Endodermal cell (in vitro differentiated cells): Measurements from ENCODE around the gene TXNDC2. TPM values are rescaled to one million over a fixed set of nuclear protein-coding genes. Genes with fewer than 3 reads are reported as not detected.

Experiments used
- DNase-seq: peaks from one replicate; pipeline ENCODE4 v3.0.0-alpha.2; 2017
- H3K27ac ChIP-seq: 2 replicates; pipeline ENCODE4 v1.5.1; 2013; ENCODE audit warnings: mild to moderate bottlenecking, low read depth, low read length, moderate library complexity
- H3K27me3 ChIP-seq: 2 replicates; pipeline ENCODE4 v1.6.1; 2013; ENCODE audit warnings: mild to moderate bottlenecking, low read length, moderate library complexity; ENCODE audit not compliant: insufficient read depth, control insufficient read depth, poor library complexity, severe bottlenecking
- H3K36me3 ChIP-seq: 2 replicates; pipeline ENCODE4 v1.7.0; 2013; ENCODE audit warnings: mild to moderate bottlenecking, low read length, moderate library complexity; ENCODE audit not compliant: control insufficient read depth, insufficient read depth
- H3K4me1 ChIP-seq: one replicate; pipeline ENCODE4 v1.7.0; 2013; ENCODE audit warnings: low read length; ENCODE audit not compliant: control insufficient read depth, insufficient read depth
- H3K4me3 ChIP-seq: 2 replicates; pipeline ENCODE4 v1.5.1; 2013; ENCODE audit warnings: mild to moderate bottlenecking, low read length, moderate library complexity
- H3K9ac ChIP-seq: 2 replicates; pipeline ENCODE4 v1.6.1; 2013; ENCODE audit warnings: mild to moderate bottlenecking, low read length, moderate library complexity; ENCODE audit not compliant: poor library complexity, severe bottlenecking; ENCODE audit errors: extremely low read depth
- H3K9me3 ChIP-seq: 2 replicates; pipeline ENCODE4 v1.6.1; 2013; ENCODE audit warnings: mild to moderate bottlenecking, low read length, moderate library complexity; ENCODE audit not compliant: control insufficient read depth
- H3K27ac Mint-ChIP-seq: 2 replicates; pipeline ENCODE4 v1.8.0; 2020; ENCODE audit warnings: mixed read lengths
- H3K27me3 Mint-ChIP-seq: 2 replicates; pipeline ENCODE4 v1.8.0; 2021; ENCODE audit warnings: mild to moderate bottlenecking, mixed read lengths; ENCODE audit not compliant: insufficient read depth
- H3K36me3 Mint-ChIP-seq: 2 replicates; pipeline ENCODE4 v1.8.0; 2020; ENCODE audit warnings: low read depth, mixed read lengths
- H3K4me1 Mint-ChIP-seq: 2 replicates; pipeline ENCODE4 v1.8.0; 2020; ENCODE audit warnings: mixed read lengths
- H3K4me3 Mint-ChIP-seq: 2 replicates; pipeline ENCODE4 v1.8.0; 2020; ENCODE audit warnings: mild to moderate bottlenecking, moderate library complexity, mixed read lengths
- H3K9me3 Mint-ChIP-seq: 2 replicates; pipeline ENCODE4 v1.8.0; 2020; ENCODE audit warnings: mild to moderate bottlenecking, mixed read lengths
- WGBS, 2 experiments: methylation state at CpG; one replicate each; pipeline versions ENCODE4 v1.1.5 to v1.1.7; 2013; ENCODE audit warnings: missing lambda C conversion rate in 2 of 2, mixed read lengths in 1 of 2; ENCODE audit not compliant: insufficient coverage in 1 of 2, insufficient read length in 1 of 2; 5-methylcytosine and 5-hydroxymethylcytosine counted together
- long read RNA-seq, 4 experiments: library from polyadenylated mRNA in 2 of 4; library from RNA in 1 of 4; library from capped mRNA in 1 of 4; stranded (forward) in 3 of 4; unstranded in 1 of 4; transcript quantifications; one replicate each; pipeline ENCODE4 v2.0.0, GENCODE V29; 2020 to 2021; ENCODE audit warnings: inconsistent platforms in 1 of 4
- polyA plus RNA-seq, 2 experiments: library from polyadenylated mRNA; stranded (reverse); fragments of 50-300 nt; gene quantifications; one replicate each; pipeline ENCODE4 v1.2.3, GENCODE V29; 2013
- total RNA-seq, 2 donors: library from RNA; stranded (reverse); fragmentation: NEBNext Ultra II Directional in 1 of 2; extraction: Animal tissue kit (Norgen Biotek cat#: 25700) in 1 of 2; gene quantifications; 2 replicates in 1 of 2; 3 replicates in 1 of 2; pipeline ENCODE4 v1.2.1, GENCODE V29; 2021
- TF ChIP-seq, protein P1 (sequence below): fragments of 200-600 bp; sonication (generic); conservative IDR thresholded peaks from 2 replicates; pipeline ENCODE4 v1.5.0; 2021; ENCODE audit warnings: antibody characterized with exemption, mild to moderate bottlenecking

Gene TXNDC2
- total RNA-seq = not detected
- 0.07 TPM for polyA plus RNA-seq (2013, experiment 1 of 2)
- polyA plus RNA-seq (2013, experiment 2 of 2) = not detected
- long read RNA-seq, experiment 1 = 0 reads
- long read RNA-seq, experiment 2 = 0 reads
- long read RNA-seq, experiment 3 = 0 reads
- long read RNA-seq, experiment 4 = 0 reads

DNA sequence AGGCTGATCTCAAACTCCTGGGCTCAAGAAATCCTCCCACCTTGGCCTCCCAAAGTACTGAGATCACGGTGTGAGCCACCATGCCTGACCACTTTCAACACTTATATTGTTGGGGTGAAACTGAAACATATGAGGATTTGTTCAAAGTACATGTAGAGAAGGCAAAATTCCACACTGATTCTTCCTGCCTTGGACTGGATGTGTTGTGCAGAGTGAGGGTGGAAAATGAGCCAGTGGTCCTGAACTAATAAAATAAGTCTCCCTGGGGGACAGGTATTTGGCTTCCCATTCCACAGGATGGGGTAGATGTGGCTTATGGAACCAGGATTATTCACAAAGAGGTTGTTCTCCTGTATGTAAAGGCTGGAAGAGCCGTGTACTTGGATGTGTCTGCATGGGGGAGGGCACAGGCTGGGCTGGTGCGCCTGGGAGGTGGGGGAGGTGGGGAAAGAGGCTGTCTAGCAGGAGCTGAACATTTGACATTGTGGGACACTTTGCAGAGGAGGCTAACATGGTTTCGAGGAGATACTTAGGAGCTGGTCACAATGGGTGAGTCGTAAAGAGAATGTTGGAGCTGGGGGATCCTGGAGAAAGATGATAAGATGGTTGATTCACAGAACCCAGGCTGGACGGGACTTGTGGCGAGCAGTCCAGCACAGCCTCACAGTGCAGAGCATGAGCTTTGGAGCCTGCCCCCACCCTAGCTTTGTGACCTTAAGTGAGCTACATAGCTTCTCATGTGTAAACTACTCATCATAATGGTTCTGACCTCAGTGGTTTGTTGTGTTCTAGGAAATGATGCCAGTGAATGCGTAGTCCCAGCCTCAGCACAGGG, at the start of gene TXNDC2:
TSS of gene TXNDC2 (plus strand) at position 804 of the 835 bp plus-strand sequence. CDS start 708 bp downstream, outside the sequence.
- Mint-ChIP-seq H3K36me3 (no peaks in the 10 kb centered on the region), H3K9me3 (peaks cover 2% of the 10 kb centered on the region), H3K27me3 (peaks cover 70% of the 10 kb centered on the region), H3K27ac (no peak within 1 kb of the TSS), H3K4me3 (no peak within 1 kb of the TSS), H3K4me1 (peaks cover 6% of the 10 kb centered on the region)
- Histone ChIP-seq H3K27me3 (peaks cover 26% of the 10 kb centered on the region), H3K36me3 (no peaks in the 10 kb centered on the region), H3K9me3 (no peaks in the 10 kb centered on the region), H3K4me1 (no peaks in the 10 kb centered on the region), H3K9ac (no peak within 1 kb of the TSS), H3K4me3 (no peak within 1 kb of the TSS), H3K27ac (no peak within 1 kb of the TSS)
- WGBS, 2 experiments = 92 to 97% methylated on average over 6 to 8 of the region's 8 CpGs
- DNase-seq = no peak
- TF ChIP-seq, protein P1, sequence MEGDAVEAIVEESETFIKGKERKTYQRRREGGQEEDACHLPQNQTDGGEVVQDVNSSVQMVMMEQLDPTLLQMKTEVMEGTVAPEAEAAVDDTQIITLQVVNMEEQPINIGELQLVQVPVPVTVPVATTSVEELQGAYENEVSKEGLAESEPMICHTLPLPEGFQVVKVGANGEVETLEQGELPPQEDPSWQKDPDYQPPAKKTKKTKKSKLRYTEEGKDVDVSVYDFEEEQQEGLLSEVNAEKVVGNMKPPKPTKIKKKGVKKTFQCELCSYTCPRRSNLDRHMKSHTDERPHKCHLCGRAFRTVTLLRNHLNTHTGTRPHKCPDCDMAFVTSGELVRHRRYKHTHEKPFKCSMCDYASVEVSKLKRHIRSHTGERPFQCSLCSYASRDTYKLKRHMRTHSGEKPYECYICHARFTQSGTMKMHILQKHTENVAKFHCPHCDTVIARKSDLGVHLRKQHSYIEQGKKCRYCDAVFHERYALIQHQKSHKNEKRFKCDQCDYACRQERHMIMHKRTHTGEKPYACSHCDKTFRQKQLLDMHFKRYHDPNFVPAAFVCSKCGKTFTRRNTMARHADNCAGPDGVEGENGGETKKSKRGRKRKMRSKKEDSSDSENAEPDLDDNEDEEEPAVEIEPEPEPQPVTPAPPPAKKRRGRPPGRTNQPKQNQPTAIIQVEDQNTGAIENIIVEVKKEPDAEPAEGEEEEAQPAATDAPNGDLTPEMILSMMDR = no peak

DNA sequence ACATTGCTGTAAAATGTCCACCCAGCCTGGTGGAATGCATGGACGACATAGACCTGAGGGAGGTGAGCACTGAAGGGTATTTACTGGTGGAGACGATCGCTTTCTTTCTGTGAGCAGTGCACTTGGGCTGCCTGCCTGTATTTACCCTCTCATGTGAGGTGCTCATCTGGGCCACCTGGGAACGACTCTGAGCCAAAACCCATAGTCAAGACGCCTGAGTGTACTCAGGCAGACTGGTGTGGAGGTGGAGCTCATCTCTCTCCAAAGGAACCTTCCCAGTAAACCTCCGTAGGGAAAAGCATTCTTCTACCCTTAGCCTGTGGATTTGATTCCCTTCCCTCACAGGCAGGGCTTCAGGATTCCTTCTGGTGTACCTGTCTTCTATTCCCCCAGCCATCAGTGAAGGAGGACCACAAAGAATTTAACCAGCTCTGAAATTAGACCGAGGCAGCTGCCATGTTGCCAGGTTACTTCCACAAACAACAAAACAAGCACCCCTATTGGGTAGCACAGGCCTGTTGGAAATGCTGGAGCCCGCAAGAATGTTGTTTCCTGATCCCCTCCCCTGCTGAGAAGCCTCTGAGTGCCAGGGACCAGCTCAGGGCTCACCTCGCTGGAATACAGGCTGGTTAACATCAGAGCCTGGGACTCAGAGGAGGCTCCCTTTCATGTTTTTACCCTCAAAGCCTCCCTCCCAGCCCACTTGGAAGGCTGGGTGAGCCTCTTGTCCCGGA, 47.5 kb upstream of the TXNDC2 start:
- TF ChIP-seq, protein P1 = no peak
- no peak overlapping the region for H3K27ac ChIP-seq
- H3K4me1 ChIP-seq = peaks cover 10% of the 10 kb centered on the region
- Mint-ChIP-seq H3K4me3 (no peak overlapping the region), H3K36me3 (no peaks in the 10 kb centered on the region), H3K27me3 (peaks cover 2% of the 10 kb centered on the region), H3K9me3 (no peaks in the 10 kb centered on the region), H3K27ac (peak overlapping the region; percentile 92), H3K4me1 (peaks cover 42% of the 10 kb centered on the region)
- DNase-seq = peak; percentile 95
- H3K9me3 ChIP-seq = no peaks in the 10 kb centered on the region
- WGBS, 2 experiments = 60 to 70% methylated on average over 7 to 10 of the region's 10 CpGs
- no peak overlapping the region for H3K4me3 ChIP-seq
- H3K36me3 ChIP-seq = no peaks in the 10 kb centered on the region
- H3K9ac ChIP-seq = no peak overlapping the region
- no peaks in the 10 kb centered on the region for H3K27me3 ChIP-seq

DNA sequence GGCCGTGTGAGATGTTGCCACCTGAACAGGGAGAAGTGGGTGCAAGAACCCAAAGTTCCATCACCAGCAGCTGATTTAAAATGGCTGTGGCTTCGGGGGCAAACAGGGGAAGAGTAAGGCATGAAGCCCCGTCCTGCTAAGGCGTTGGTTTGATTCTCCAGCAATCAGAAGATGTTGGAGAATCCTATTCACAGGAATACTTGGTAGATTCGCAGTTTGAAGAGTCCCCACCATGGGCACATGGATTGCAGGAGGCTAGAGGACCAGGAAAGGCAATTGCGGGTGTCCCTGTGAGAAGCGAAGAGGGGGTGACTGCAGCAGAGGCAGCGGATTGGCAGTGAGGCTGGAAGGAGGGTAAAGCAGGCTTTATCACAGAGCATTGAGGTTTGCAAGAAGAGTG, 46.6 kb upstream of the TXNDC2 start:
- TF ChIP-seq, protein P1 = no peak
- Histone ChIP-seq H3K27me3 (no peaks in the 10 kb centered on the region), H3K9me3 (no peaks in the 10 kb centered on the region), H3K9ac (no peak overlapping the region), H3K27ac (no peak overlapping the region), H3K4me3 (no peak overlapping the region), H3K4me1 (peaks cover 10% of the 10 kb centered on the region), H3K36me3 (no peaks in the 10 kb centered on the region)
- Mint-ChIP-seq H3K4me3 (no peak overlapping the region), H3K36me3 (no peaks in the 10 kb centered on the region), H3K27ac (peak overlapping the region; percentile 92), H3K9me3 (no peaks in the 10 kb centered on the region), H3K4me1 (peaks cover 42% of the 10 kb centered on the region), H3K27me3 (peaks cover 2% of the 10 kb centered on the region)
- WGBS, 2 experiments = 90 to 99% methylated on average over 8 of the region's 8 CpGs
- no peak for DNase-seq
